ENCODE data around the gene PARD3B. TPM values are rescaled to one million over a fixed set of nuclear protein-coding genes. Genes with fewer than 3 reads are reported as not detected.

Gene PARD3B
- total and polyA plus RNA-seq, 2 of the 13 experiments (the other 11 are each of a cell fraction or from before 2014, with no cell fraction given) = 0.71 to 2.3 TPM

DNA sequence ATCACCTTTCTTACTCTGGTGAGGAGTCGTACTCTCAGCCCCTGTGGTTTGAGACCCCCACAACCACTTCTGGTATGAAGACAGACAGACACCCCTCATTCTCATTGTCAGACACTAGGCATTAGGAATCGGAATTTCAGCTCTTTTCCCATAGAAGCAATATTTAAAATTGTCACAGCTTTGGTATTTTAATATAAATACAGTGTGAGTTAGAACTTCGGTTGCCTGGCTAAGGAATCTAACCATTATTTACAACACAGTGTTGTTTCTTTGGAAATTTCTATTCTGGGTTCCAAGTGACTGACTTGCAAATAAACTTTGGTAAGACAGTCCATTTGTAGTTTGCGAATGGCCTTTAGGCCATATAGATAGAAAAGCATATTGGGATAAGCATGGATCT, 318.1 kb downstream of the PARD3B start:
- POLR2A ChIA-PET = no interaction called here
- Histone ChIP-seq H3K79me2 (ENCODE audit: insufficient read depth, low read length) (no peaks in the 10 kb centered on the region), H3K4me3 (replicated peaks in 1 of 3; ENCODE audit: insufficient read depth in 1 of 3, low read depth in 2 of 3, low read length in 3 of 3) (no peak overlapping the region), H3K9ac (ENCODE audit: insufficient read depth, low read depth, low read length) (no peak overlapping the region), H3K4me2 (ENCODE audit: low read depth, low read length) (no peak overlapping the region), H3K9me3 (ENCODE audit: low read length) (peaks cover 39% of the 10 kb centered on the region), H4K20me1 (ENCODE audit: insufficient read depth, low read length) (no peaks in the 10 kb centered on the region), H3K27me3 (ENCODE audit: control insufficient read depth in 1 of 2, insufficient read depth in 2 of 2, low read length in 2 of 2) (no peaks in the 10 kb centered on the region), H3K36me3 (replicated peaks in 1 of 2; ENCODE audit: control insufficient read depth in 1 of 2, insufficient read depth in 2 of 2, low read length in 2 of 2) (no peaks in the 10 kb centered on the region), H3K27ac (ENCODE audit: extremely low read length, insufficient read depth, low read length) (no peak overlapping the region), H2AFZ (ENCODE audit: low read length) (no peak overlapping the region), H3K4me1 (ENCODE audit: insufficient read depth, low read length) (no peaks in the 10 kb centered on the region)
- ATAC-seq (no peak), DNase-seq (ENCODE audit: low spot score) (no peak), FAIRE-seq (no peak)
- in situ Hi-C loops (cut with HindIII; ENCODE audit: extremely low pct_ligation_motif_present, low pct_unique_long_range_greater_than_20kb) (no loop called here), intact Hi-C loops (cut with micrococcal nuclease; ENCODE audit: unreplicated experiment) (no loop called here)
- no TSS peak for BruUV-seq (replicated peaks)
- TF ChIP-seq GABPA (IDR thresholded peaks at IDR 0.05; ENCODE audit: low read depth, low read length) = no peak
- no peak for TF ChIP-seq GABPA (CRISPR knock-in tag; IDR thresholded peaks at IDR 0.05; ENCODE audit: low read depth)
- no peak for TF ChIP-seq FIP1L1 (IDR thresholded peaks at IDR 0.05; ENCODE audit: borderline replicate concordance, insufficient read depth, low read depth, low read length)
- TF ChIP-seq YY1 (IDR thresholded peaks at IDR 0.05; ENCODE audit: insufficient read depth, insufficient replicate concordance, low read depth, low read length) = no peak
- no peak for TF ChIP-seq ARNTL (CRISPR knock-in tag; IDR thresholded peaks at IDR 0.05)
- TF ChIP-seq, protein P1, sequence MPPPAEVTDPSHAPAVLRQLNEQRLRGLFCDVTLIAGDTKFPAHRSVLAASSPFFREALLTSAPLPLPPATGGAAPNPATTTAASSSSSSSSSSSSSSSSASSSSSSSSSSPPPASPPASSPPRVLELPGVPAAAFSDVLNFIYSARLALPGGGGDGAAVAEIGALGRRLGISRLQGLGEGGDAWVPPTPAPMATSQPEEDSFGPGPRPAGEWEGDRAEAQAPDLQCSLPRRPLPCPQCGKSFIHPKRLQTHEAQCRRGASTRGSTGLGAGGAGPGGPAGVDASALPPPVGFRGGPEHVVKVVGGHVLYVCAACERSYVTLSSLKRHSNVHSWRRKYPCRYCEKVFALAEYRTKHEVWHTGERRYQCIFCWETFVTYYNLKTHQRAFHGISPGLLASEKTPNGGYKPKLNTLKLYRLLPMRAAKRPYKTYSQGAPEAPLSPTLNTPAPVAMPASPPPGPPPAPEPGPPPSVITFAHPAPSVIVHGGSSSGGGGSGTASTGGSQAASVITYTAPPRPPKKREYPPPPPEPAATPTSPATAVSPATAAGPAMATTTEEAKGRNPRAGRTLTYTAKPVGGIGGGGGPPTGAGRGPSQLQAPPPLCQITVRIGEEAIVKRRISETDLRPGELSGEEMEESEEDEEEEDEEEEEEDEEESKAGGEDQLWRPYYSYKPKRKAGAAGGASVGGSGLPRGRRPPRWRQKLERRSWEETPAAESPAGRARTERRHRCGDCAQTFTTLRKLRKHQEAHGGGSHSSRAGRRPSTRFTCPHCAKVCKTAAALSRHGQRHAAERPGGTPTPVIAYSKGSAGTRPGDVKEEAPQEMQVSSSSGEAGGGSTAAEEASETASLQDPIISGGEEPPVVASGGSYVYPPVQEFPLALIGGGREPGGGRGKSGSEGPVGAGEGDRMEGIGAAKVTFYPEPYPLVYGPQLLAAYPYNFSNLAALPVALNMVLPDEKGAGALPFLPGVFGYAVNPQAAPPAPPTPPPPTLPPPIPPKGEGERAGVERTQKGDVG (CRISPR knock-in tag; IDR thresholded peaks at IDR 0.05; ENCODE audit: borderline replicate concordance) = no peak
- TF ChIP-seq ZNF296 (CRISPR knock-in tag; conservative IDR thresholded peaks at IDR 0.05) = no peak
- TF ChIP-seq ZNF335 (CRISPR knock-in tag; IDR thresholded peaks at IDR 0.05) = no peak
- TF ChIP-seq TOE1 (CRISPR knock-in tag; IDR thresholded peaks at IDR 0.05) = no peak
- no peak for TF ChIP-seq MAFF (IDR thresholded peaks at IDR 0.05; ENCODE audit: low read depth, low read length)
- TF ChIP-seq, protein P2, sequence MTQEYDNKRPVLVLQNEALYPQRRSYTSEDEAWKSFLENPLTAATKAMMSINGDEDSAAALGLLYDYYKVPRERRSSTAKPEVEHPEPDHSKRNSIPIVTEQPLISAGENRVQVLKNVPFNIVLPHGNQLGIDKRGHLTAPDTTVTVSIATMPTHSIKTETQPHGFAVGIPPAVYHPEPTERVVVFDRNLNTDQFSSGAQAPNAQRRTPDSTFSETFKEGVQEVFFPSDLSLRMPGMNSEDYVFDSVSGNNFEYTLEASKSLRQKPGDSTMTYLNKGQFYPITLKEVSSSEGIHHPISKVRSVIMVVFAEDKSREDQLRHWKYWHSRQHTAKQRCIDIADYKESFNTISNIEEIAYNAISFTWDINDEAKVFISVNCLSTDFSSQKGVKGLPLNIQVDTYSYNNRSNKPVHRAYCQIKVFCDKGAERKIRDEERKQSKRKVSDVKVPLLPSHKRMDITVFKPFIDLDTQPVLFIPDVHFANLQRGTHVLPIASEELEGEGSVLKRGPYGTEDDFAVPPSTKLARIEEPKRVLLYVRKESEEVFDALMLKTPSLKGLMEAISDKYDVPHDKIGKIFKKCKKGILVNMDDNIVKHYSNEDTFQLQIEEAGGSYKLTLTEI (CRISPR knock-in tag; conservative IDR thresholded peaks at IDR 0.05) = no peak
- no peak for TF ChIP-seq ZNF724P (CRISPR knock-in tag; IDR thresholded peaks at IDR 0.05; ENCODE audit: borderline replicate concordance)
- no peak for TF ChIP-seq PAX8 (CRISPR knock-in tag; IDR thresholded peaks at IDR 0.05; ENCODE audit: borderline replicate concordance)
- CTCF ChIA-PET (ENCODE audit: low intra/inter-chr PET ratio, low total read pairs) = no interaction called here
- WGBS (ENCODE audit: low lambda C conversion rate) = 51% methylated on average over 4 of the region's 4 CpGs

All from HepG2 (cell line).